Ectodermal cell (in vitro differentiated cells): ENCODE results near the gene STK11.

Source experiments
- H3K27ac ChIP-seq: 2 replicates; pipeline ENCODE4 v1.7.0; 2013; ENCODE audit warnings: mild to moderate bottlenecking, low read depth, low read length; ENCODE audit not compliant: insufficient read depth, poor library complexity, severe bottlenecking
- H3K27me3 ChIP-seq: 2 replicates; pipeline ENCODE4 v1.7.0; 2013; ENCODE audit warnings: mild to moderate bottlenecking, low read length; ENCODE audit not compliant: insufficient read depth, control insufficient read depth, poor library complexity, severe bottlenecking
- H3K36me3 ChIP-seq: one replicate; pipeline ENCODE4 v1.7.0; 2013; ENCODE audit warnings: low read length; ENCODE audit not compliant: control insufficient read depth, insufficient read depth
- H3K4me1 ChIP-seq: one replicate; pipeline ENCODE4 v1.7.0; 2013; ENCODE audit warnings: low read length; ENCODE audit not compliant: control insufficient read depth, insufficient read depth
- H3K4me3 ChIP-seq: 2 replicates; pipeline ENCODE4 v1.7.0; 2013; ENCODE audit warnings: low read depth, low read length, control low read depth; ENCODE audit not compliant: insufficient read depth
- H3K9me3 ChIP-seq: 2 replicates; pipeline ENCODE4 v1.7.0; 2013; ENCODE audit warnings: mild to moderate bottlenecking, low read length, moderate library complexity; ENCODE audit not compliant: control insufficient read depth
- WGBS, 2 experiments: methylation state at CpG; one replicate each; pipeline ENCODE4 v1.1.7; 2013; ENCODE audit warnings: missing lambda C conversion rate in 2 of 2; 5-methylcytosine and 5-hydroxymethylcytosine counted together

STK11 gene

GRCh38 chr19:1213391-1214286 lies 8.1 kb downstream of the STK11 start:
- Histone ChIP-seq H3K36me3 (no peaks in the 10 kb centered on the region), H3K4me1 (peaks cover 20% of the 10 kb centered on the region), H3K27me3 (no peaks in the 10 kb centered on the region), H3K9me3 (no peaks in the 10 kb centered on the region), H3K4me3 (no peak overlapping the region), H3K27ac (no peak overlapping the region)
- WGBS, 2 experiments: 94% methylated on average over 39 of the region's 39 CpGs

- H3K9me3 ChIP-seq: no peaks in the 10 kb centered on the region
- peaks cover 20% of the 10 kb centered on the region for H3K4me1 ChIP-seq
- no peak overlapping the region for H3K4me3 ChIP-seq
- 90 to 92% methylated on average over 21 of the region's 21 CpGs for WGBS, 2 experiments
- H3K27ac ChIP-seq: no peak overlapping the region
- H3K36me3 ChIP-seq: no peaks in the 10 kb centered on the region
- H3K27me3 ChIP-seq: no peaks in the 10 kb centered on the region
Observed at GRCh38 chr19:1214299-1214861, 8.8 kb downstream of the STK11 start.

DNA sequence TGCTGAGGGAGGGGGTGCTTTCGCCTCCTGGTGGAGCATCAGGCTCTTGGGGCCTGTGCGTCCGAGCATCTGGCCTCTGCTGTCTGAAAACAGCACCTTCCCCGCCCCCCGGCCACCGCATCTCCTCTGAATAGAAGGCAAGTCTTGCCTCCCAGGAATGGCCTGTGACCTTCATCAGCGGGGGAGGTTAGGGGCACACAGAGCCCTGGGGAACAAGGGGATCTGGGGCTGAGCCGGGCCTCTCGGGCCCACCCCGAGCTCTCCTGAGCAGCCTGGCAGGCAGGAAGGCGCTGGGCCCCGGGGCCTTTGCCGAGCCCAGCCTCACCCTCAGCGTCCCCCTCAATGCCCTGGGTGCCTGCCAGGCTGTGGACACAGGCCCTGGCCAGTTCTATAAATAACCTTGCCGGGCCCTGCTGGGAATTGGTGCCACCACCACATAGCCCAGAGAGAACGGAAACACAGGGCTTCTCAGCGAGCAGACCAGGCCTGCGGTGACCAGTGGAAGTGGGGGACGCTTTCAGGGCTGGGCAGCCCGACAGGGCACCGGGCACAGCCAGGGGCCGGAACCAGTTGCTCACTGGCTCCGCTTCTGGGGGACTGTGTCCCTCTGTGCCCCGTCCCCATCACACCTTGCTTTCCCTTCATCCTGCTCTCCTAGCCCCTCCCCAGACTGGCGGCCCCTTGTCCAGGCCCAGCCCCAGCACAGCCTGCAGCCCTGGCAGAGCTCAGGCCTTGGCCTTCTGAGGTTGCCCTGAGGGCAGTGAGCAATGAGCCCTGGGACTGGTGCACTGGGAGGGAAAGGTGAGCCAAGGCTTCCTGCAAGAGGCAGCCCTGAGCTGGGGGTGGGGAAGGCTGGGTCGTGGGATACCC lies 9.5 kb downstream of the STK11 start:
- Histone ChIP-seq H3K9me3 (no peaks in the 10 kb centered on the region), H3K4me3 (no peak overlapping the region), H3K36me3 (peaks cover 1% of the 10 kb centered on the region), H3K27me3 (no peaks in the 10 kb centered on the region), H3K27ac (no peak overlapping the region), H3K4me1 (peaks cover 20% of the 10 kb centered on the region)
- 90 to 93% methylated on average over 26 of the region's 26 CpGs for WGBS, 2 experiments

GRCh38 chr19:1216756-1217155 lies 11.2 kb downstream of the STK11 start:
- H3K27ac ChIP-seq: no peak overlapping the region
- H3K4me3 ChIP-seq: no peak overlapping the region
- no peaks in the 10 kb centered on the region for H3K27me3 ChIP-seq
- peaks cover 11% of the 10 kb centered on the region for H3K36me3 ChIP-seq
- no peaks in the 10 kb centered on the region for H3K9me3 ChIP-seq
- WGBS, 2 experiments: 94% methylated on average over 12 of the region's 12 CpGs
- H3K4me1 ChIP-seq: peaks cover 15% of the 10 kb centered on the region

DNA sequence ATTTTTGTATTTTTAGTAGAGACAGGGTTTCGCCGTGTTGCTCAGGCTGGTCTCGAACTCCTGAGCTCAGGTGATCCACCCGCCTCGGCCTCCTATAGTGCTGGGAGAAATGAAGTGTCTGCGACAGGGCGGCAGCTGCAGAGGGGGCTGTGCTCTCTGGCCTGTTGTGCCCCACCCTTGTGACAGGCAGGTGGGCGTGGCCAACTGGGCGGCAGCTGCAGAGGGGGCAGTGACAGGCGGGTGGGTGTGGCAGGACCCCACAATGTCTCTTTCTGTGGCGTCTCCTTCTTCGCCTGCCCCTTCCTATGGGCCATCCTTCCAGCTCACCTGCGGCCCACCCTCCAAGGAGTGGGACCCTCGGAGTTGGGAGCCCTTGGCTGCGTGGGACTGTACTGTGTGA lies 11.8 kb downstream of the STK11 start:
- peaks cover 15% of the 10 kb centered on the region for H3K4me1 ChIP-seq
- no peak overlapping the region for H3K27ac ChIP-seq
- no peak overlapping the region for H3K4me3 ChIP-seq
- WGBS, 2 experiments: 78 to 81% methylated on average over 15 of the region's 15 CpGs
- H3K9me3 ChIP-seq: no peaks in the 10 kb centered on the region
- H3K36me3 ChIP-seq: peaks cover 11% of the 10 kb centered on the region
- H3K27me3 ChIP-seq: no peaks in the 10 kb centered on the region

- no peak overlapping the region for H3K4me3 ChIP-seq
- H3K27me3 ChIP-seq: no peaks in the 10 kb centered on the region
- peaks cover 10% of the 10 kb centered on the region for H3K4me1 ChIP-seq
- no peaks in the 10 kb centered on the region for H3K9me3 ChIP-seq
- WGBS, 2 experiments: 95% methylated on average over 37 of the region's 37 CpGs
- peaks cover 11% of the 10 kb centered on the region for H3K36me3 ChIP-seq
- no peak overlapping the region for H3K27ac ChIP-seq
Observed at GRCh38 chr19:1218751-1219567, 13.4 kb downstream of the STK11 start.

- WGBS, 2 experiments: 95 to 96% methylated on average over 19 of the region's 19 CpGs
- Histone ChIP-seq H3K36me3 (peaks cover 11% of the 10 kb centered on the region), H3K27me3 (no peaks in the 10 kb centered on the region), H3K4me3 (no peak overlapping the region), H3K9me3 (no peaks in the 10 kb centered on the region), H3K27ac (no peak overlapping the region), H3K4me1 (peaks cover under 1% of the 10 kb centered on the region)
Observed at GRCh38 chr19:1219786-1220476, 14.4 kb downstream of the STK11 start.

GRCh38 chr19:1220477-1220930 lies 14.9 kb downstream of the STK11 start:
- peaks cover 11% of the 10 kb centered on the region for H3K36me3 ChIP-seq
- no peak overlapping the region for H3K27ac ChIP-seq
- no peak overlapping the region for H3K4me3 ChIP-seq
- no peaks in the 10 kb centered on the region for H3K4me1 ChIP-seq
- H3K9me3 ChIP-seq: no peaks in the 10 kb centered on the region
- WGBS, 2 experiments: 95 to 96% methylated on average over 33 of the region's 33 CpGs
- H3K27me3 ChIP-seq: no peaks in the 10 kb centered on the region
